Measurements from ENCODE around the gene FAM114A2.

- TF ChIP-seq POLR2A (IDR thresholded peaks at IDR 0.05) (no peak), CTCF (IDR thresholded peaks at IDR 0.05 in 4 of 5, conservative IDR thresholded peaks at IDR 0.05 in 1 of 5) (no peak)
Measured at GRCh38 chr5:154025951-154026350, 12.8 kb downstream of the FAM114A2 start.

Measured in gastrocnemius medialis (tissue), 4 donors.